Right lobe of liver (tissue), 4 donors: ENCODE data around the gene SPRING1.

Experiments used
- POLR2A ChIP-seq: fragments of 450-650 bp; IDR thresholded peaks from one replicate; pipeline ENCODE4 v1.6.1; 2017; ENCODE audit warnings: antibody characterized with exemption, mild to moderate bottlenecking
- TF ChIP-seq, protein P1 (sequence below), 4 donors: fragments of 200-600 bp in 3 of 4; fragments of 450-650 bp in 1 of 4; IDR thresholded peaks; one replicate each; pipeline versions ENCODE4 v1.5.1 to v1.8.0; 2016 to 2022; ENCODE audit warnings: antibody characterized with exemption in 4 of 4, mild to moderate bottlenecking in 2 of 4
- donor health status: DM: no; HTN: no; CAD: no.
- donor health status: DM: no; HTN: no; CAD: no.
- donor health status: DM: no; HTN: yes; CAD: no.

DNA sequence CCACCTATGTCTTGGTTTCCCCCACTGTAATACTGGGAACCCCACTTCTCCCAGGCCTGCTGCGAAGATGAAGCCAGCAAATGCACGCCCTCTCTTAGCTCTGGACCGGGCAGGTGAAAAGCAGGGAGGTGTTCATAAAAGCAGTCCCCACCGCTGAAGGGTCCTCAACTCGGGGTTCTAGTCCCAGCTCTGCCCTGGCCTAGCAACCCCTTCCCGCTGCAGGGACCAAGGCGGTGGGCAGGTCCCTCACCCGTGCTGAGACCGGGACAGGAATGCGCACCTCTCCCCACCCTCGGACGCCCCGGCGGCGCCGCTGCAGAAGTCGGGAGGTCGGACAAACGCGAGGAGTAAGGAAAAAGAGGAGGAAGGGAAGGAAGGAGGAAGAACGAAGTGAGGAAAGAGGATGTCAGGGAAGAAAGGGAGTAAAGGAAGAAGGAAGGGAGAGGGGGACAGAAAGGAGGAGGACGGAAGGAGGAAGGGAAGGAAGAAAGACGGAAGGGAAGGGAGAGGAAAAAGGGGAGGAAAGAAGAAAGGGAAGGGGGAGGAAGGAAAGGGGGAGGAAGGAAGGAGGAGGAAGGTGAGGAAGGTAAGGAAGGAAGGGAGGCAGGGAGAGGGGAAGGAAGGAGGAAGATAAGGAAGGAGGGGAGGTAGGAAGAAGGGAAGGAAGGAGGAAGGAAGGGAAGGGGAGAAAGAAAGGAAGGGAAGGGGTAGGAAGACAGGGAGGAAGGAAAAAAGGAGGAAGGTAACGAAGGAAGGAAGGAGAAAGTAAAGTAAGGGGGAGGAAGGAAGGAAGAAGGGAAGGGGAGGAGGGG is 701 bp downstream of the SPRING1 start:
- TF ChIP-seq, protein P1, sequence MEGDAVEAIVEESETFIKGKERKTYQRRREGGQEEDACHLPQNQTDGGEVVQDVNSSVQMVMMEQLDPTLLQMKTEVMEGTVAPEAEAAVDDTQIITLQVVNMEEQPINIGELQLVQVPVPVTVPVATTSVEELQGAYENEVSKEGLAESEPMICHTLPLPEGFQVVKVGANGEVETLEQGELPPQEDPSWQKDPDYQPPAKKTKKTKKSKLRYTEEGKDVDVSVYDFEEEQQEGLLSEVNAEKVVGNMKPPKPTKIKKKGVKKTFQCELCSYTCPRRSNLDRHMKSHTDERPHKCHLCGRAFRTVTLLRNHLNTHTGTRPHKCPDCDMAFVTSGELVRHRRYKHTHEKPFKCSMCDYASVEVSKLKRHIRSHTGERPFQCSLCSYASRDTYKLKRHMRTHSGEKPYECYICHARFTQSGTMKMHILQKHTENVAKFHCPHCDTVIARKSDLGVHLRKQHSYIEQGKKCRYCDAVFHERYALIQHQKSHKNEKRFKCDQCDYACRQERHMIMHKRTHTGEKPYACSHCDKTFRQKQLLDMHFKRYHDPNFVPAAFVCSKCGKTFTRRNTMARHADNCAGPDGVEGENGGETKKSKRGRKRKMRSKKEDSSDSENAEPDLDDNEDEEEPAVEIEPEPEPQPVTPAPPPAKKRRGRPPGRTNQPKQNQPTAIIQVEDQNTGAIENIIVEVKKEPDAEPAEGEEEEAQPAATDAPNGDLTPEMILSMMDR (IDR thresholded peaks at IDR 0.05): no peak
- TF ChIP-seq POLR2A: no peak
